ENCODE measurements around the gene PEX6.

DNA sequence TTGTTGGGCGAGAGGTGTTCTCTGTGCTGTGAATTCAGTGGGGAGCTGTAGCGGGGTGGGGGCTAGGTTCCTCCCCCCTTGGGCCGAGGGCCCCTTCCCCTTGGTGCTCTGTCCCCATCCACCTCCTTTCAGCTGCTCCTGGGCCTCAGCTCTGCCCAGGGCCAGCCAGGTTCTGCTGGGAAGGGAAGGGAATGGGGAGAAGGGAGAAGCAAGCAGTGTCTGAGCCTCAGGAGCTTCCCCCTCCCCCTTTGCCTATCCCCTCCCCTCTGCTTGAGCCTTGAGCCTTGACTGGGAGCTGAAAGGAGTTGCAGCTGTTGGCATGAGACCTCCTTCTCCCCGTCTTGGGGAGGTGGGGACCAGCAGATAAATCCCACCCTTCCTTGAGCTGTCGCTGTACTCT lies 41.9 kb upstream of the PEX6 start:
- TF ChIP-seq, protein P1, sequence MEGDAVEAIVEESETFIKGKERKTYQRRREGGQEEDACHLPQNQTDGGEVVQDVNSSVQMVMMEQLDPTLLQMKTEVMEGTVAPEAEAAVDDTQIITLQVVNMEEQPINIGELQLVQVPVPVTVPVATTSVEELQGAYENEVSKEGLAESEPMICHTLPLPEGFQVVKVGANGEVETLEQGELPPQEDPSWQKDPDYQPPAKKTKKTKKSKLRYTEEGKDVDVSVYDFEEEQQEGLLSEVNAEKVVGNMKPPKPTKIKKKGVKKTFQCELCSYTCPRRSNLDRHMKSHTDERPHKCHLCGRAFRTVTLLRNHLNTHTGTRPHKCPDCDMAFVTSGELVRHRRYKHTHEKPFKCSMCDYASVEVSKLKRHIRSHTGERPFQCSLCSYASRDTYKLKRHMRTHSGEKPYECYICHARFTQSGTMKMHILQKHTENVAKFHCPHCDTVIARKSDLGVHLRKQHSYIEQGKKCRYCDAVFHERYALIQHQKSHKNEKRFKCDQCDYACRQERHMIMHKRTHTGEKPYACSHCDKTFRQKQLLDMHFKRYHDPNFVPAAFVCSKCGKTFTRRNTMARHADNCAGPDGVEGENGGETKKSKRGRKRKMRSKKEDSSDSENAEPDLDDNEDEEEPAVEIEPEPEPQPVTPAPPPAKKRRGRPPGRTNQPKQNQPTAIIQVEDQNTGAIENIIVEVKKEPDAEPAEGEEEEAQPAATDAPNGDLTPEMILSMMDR (conservative IDR thresholded peaks at IDR 0.05 in 1 of 2, IDR thresholded peaks at IDR 0.05 in 1 of 2; ENCODE audit: extremely low read depth in 1 of 2, insufficient read depth in 1 of 2, low read depth in 1 of 2, low read length in 2 of 2), result no peak
- TF ChIP-seq EZH2 (IDR thresholded peaks at IDR 0.05; ENCODE audit: borderline replicate concordance, low read length), result no peak
